ENCODE measurements around the gene NPIPA1.
"Not testable (repeated sequence)": the region's sequence is repeated elsewhere in the genome, so short reads cannot be mapped to it uniquely, and the experiment has no call there.

The NPIPA1 gene

GRCh38 chr16:14978908-14979307 is 41.7 kb downstream of the NPIPA1 start:
- DNase-seq: not testable (repeated sequence)

DNA sequence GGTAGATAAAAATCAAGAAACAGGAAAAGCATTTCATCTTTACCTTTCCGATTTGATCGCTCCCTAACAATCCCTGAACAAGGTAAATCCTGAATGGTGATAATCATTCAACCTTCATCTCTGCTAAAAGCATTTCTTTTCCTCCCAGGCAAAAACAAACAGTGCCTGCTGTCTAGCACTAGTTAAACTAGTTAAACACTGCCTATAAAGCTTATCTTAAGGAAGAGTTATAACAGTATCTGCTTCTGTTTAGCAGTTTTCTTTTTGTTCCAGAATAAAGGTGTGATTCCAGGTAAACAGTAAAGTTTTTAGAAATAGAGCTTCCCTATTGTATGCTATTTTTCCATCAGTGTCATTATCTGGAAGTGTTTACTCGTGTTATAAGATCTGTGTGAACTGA is 44.0 kb downstream of the NPIPA1 start:
- not testable (repeated sequence) for DNase-seq

GRCh38 chr16:14982521-14982920 is 45.3 kb downstream of the NPIPA1 start:
- not testable (repeated sequence) for DNase-seq

- DNase-seq: not testable (repeated sequence)
Measured at GRCh38 chr16:14988092-14988491, 50.8 kb downstream of the NPIPA1 start.

GRCh38 chr16:14988661-14989191 is 51.5 kb downstream of the NPIPA1 start:
- DNase-seq: not testable (repeated sequence)

DNA sequence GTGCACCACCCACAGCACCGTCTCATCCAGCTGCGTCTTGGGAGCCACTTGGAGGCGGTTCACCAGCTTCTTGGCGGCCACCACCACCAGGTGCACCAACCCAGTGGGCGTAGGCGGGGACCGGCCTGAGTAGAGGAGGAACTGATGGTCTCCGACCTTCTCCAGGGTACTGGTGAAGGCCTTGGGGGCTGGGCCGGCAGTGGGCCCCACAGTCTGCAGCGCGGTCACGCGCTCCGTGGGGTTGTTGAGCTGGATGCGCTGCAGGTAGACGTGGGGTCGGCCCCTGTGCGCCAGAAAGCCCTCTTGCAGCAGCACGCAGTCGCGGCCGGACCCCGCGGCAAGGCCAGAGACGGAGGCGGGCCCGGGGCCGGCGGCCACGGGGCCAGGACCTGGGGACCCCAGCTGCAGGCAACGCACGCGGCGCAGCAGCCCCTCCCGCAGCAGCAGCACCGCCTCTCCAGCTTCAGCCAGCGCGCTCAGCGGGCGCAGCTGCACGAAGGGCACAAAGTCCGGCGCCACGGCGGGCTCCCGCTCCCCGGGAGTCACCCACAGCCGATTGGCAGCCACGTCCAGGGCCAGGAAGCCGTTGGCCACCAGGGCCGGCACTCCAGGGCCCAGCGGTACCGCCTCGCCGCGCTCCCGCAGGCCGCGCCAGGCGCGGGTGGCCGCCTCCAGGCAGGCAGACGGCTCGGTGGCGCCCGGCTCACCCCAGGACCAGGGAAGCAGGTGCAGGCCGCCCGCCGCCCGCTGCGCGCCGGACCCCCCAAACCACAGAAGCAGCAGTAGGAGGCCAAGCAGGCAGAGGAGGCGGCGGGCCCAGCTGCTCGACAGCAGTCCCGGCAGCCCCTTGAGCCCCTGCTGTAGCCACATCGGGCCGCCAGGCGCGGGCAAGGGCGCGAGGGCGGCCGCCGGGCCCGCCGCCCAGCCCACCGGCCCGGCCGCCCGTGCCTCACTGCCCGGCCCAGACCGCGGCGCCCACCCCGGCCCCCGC is 52.3 kb downstream of the NPIPA1 start:
- not testable (repeated sequence) for DNase-seq

DNA sequence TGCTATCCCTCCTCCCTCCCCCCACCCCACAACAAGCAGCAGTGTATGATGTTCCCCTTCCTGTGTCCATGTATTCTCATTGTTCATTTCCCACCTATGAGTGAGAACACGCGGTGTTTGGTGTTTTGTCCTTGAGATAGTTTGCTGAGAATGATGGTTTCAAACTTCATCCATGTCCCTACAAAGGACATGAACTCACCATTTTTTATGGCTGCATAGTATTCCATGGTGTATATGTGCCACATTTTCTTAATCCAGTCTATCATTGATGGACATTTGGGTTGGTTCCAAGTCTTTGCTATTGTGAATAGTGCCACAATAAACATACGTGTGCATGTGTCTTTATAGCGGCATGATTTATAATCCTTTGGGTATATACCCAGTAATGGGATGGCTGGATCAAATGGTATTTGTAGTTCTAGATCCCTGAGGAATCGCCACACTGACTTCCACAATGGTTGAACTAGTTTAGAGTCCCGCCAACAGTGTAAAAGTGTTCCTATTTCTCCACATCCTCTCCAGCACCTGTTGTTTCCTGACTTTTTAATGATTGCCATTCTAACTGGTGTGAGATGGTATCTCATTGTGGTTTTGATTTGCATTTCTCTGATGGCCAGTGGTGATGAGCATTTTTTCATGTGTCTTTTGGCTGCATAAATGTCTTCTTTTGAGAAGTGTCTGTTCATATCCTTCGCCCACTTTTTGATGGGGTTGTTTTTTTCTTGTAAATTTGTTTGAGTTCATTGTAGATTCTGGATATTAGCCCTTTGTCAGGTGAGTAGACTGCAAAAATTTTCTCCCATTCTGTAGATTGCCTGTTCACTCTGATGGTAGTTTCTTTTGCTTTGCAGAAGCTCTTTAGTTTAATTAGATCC is 56.3 kb downstream of the NPIPA1 start:
- not testable (repeated sequence) for DNase-seq

DNA sequence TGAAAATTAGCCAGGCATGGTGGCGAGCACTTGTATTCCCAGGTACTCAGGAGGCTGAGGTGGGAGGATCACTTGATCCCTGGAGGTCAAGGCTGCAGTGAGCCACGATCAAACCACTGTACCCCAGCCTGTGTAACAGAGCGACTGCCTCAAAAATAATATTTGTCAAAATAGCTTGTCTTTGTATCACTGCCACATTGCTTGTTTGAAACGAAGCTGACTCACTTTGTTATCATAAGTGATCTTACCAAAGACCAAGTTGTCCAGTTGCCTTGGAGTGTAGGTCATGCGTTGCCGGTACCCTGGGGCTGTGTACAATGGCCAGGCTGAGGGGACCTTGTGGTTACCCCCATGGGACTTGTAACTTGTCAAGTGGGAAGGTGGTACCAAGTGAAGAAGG is 59.5 kb downstream of the NPIPA1 start:
- DNase-seq: not testable (repeated sequence)

GRCh38 chr16:14998300-14998699 is 61.1 kb downstream of the NPIPA1 start:
- not testable (repeated sequence) for DNase-seq

GRCh38 chr16:14999845-15000244 is 62.6 kb downstream of the NPIPA1 start:
- DNase-seq: not testable (repeated sequence)

All from NCI-H510A (cell line).